Measurements from ENCODE around the gene TERT. TPM values are rescaled to one million over a fixed set of nuclear protein-coding genes. Genes with fewer than 3 reads are reported as not detected.
A peak's percentile ranks its signal among the peaks of the same experiment; 100 is the strongest.

The TERT gene
- total and polyA plus RNA-seq, 2 of the 13 experiments (the other 11 are each of a cell fraction or from before 2014, with no cell fraction given) = 4.3 to 5.9 TPM

- TF ChIP-seq TEAD3 (CRISPR knock-in tag; optimal IDR thresholded peaks at IDR 0.05; ENCODE audit: borderline replicate concordance) (no peak), HNF1B (CRISPR knock-in tag; IDR thresholded peaks at IDR 0.05) (0 out of 2 replicates have a peak, but pooled peaks have one; percentile 24), ZBTB43 (CRISPR knock-in tag; conservative IDR thresholded peaks at IDR 0.05) (no peak), ZNF329 (CRISPR knock-in tag; IDR thresholded peaks at IDR 0.05; ENCODE audit: low read depth) (no peak), UBTF (CRISPR knock-in tag; IDR thresholded peaks at IDR 0.05) (no peak), CENPX (CRISPR knock-in tag; IDR thresholded peaks at IDR 0.05) (no peak), EED (CRISPR knock-in tag; IDR thresholded peaks at IDR 0.05) (no peak), ZNF207 (IDR thresholded peaks at IDR 0.05; ENCODE audit: borderline replicate concordance) (no peak), GRHL1 (CRISPR knock-in tag; conservative IDR thresholded peaks at IDR 0.05) (no peak), ZNF264 (CRISPR knock-in tag; IDR thresholded peaks at IDR 0.05) (0 out of 2 replicates have a peak, but pooled peaks have one; percentile 35), ZBTB8A (CRISPR knock-in tag; IDR thresholded peaks at IDR 0.05; ENCODE audit: borderline replicate concordance, low read depth) (no peak), ZNF839 (CRISPR knock-in tag; IDR thresholded peaks at IDR 0.05; ENCODE audit: borderline replicate concordance) (no peak), RNF2 (conservative IDR thresholded peaks at IDR 0.05; ENCODE audit: low read depth) (no peak), PCBP1 (IDR thresholded peaks at IDR 0.05; ENCODE audit: borderline replicate concordance, low read depth, low read length) (no peak), ZBTB7B (CRISPR knock-in tag; IDR thresholded peaks at IDR 0.05) (no peak), SMAD9 (CRISPR knock-in tag; IDR thresholded peaks at IDR 0.05) (no peak), NFYB (CRISPR knock-in tag; IDR thresholded peaks at IDR 0.05) (no peak), ZFX (CRISPR knock-in tag; IDR thresholded peaks at IDR 0.05; ENCODE audit: low read depth) (peak; percentile 58; the same call in 1 of the 2 replicates), ZNF775 (CRISPR knock-in tag; IDR thresholded peaks at IDR 0.05; ENCODE audit: borderline replicate concordance) (no peak), DDIT3 (CRISPR knock-in tag; IDR thresholded peaks at IDR 0.05) (no peak), ZNF326 (CRISPR knock-in tag; IDR thresholded peaks at IDR 0.05; ENCODE audit: borderline replicate concordance) (no peak), HMGA1 (CRISPR knock-in tag; conservative IDR thresholded peaks at IDR 0.05) (no peak), SIX4 (CRISPR knock-in tag; IDR thresholded peaks at IDR 0.05) (no peak), RCOR2 (CRISPR knock-in tag; IDR thresholded peaks at IDR 0.05) (no peak), ZNF598 (CRISPR knock-in tag; IDR thresholded peaks at IDR 0.05; ENCODE audit: borderline replicate concordance) (no peak)
Measured at GRCh38 chr5:1204693-1205242, 90.1 kb downstream of the TERT start (continued).

All from HepG2 (cell line).